ENCODE results near the gene NF2.

- TF ChIP-seq POLR2A (IDR thresholded peaks at IDR 0.05) (no peak), EP300 (IDR thresholded peaks at IDR 0.05; ENCODE audit: low read depth) (no peak)
These were observed 129.4 kb downstream of the NF2 start for GRCh38 chr22:29732883-29733282.

Measured in transverse colon (tissue), 1 donor.